DOHH2 (cell line): ENCODE results near the gene BBS12.

ENCODE experiments used
- H3F3A ChIP-seq: fragments of 200-600 bp; sonication (generic), shearing (Covaris generic); 2 replicates; pipeline ENCODE4 v1.6.0; 2016; ENCODE audit warnings: antibody characterized with exemption, mild to moderate bottlenecking; ENCODE audit not compliant: control insufficient read depth, insufficient read depth
- H3K27ac ChIP-seq: fragments of 200-600 bp; sonication (generic); 2 replicates; pipeline ENCODE4 v1.5.1; 2014; ENCODE audit warnings: low read depth, mild to moderate bottlenecking, low read length, moderate library complexity
- H3K27me3 ChIP-seq: fragments of 200-600 bp; sonication (generic); 2 replicates; pipeline ENCODE4 v1.6.1; 2014; ENCODE audit warnings: mild to moderate bottlenecking, low read length, mixed read lengths; ENCODE audit not compliant: control insufficient read depth
- H3K36me3 ChIP-seq: fragments of 200-600 bp; sonication (generic); 2 replicates; pipeline ENCODE4 v1.6.1; 2014; ENCODE audit warnings: mild to moderate bottlenecking, low read length, moderate library complexity, mixed read lengths; ENCODE audit not compliant: control insufficient read depth
- H3K4me1 ChIP-seq: fragments of 200-600 bp; sonication (generic); 2 replicates; pipeline ENCODE4 v1.6.1; 2014; ENCODE audit warnings: mild to moderate bottlenecking, low read length, mixed read lengths; ENCODE audit not compliant: control insufficient read depth
- H3K4me2 ChIP-seq: fragments of 200-600 bp; sonication (generic); 2 replicates; pipeline ENCODE4 v1.6.0; 2014; ENCODE audit warnings: mild to moderate bottlenecking, low read length, moderate library complexity
- H3K4me3 ChIP-seq: fragments of 200-600 bp; sonication (generic); 2 replicates; pipeline ENCODE4 v1.5.1; 2014; ENCODE audit warnings: mild to moderate bottlenecking, low read length, mixed read lengths
- H3K79me2 ChIP-seq: fragments of 200-600 bp; sonication (generic); 2 replicates; pipeline ENCODE4 v1.6.1; 2014; ENCODE audit warnings: mild to moderate bottlenecking, low read length, mixed read lengths; ENCODE audit not compliant: control insufficient read depth
- H3K9me2 ChIP-seq: fragments of 200-600 bp; sonication (generic); replicated peaks from 2 replicates; pipeline ENCODE4 v1.6.1; 2014; ENCODE audit warnings: mild to moderate bottlenecking, low read length, mixed read lengths; ENCODE audit not compliant: control insufficient read depth
- H3K9me3 ChIP-seq: fragments of 200-600 bp; sonication (generic); 2 replicates; pipeline ENCODE4 v1.6.1; 2014; ENCODE audit warnings: antibody characterized with exemption, low read length, mixed read lengths; ENCODE audit not compliant: control insufficient read depth, insufficient read depth
- H4K20me1 ChIP-seq: fragments of 200-600 bp; sonication (generic); 2 replicates; pipeline ENCODE4 v1.6.0; 2014; ENCODE audit warnings: low read depth, mild to moderate bottlenecking, antibody characterized with exemption, low read length, moderate library complexity; ENCODE audit not compliant: control insufficient read depth, insufficient read depth
- EZH2phosphoT487 ChIP-seq: fragments of 200-600 bp; sonication (generic); IDR thresholded peaks from 2 replicates; pipeline ENCODE4 v1.6.1; 2017; ENCODE audit warnings: borderline replicate concordance, mild to moderate bottlenecking, antibody characterized with exemption, low read length, moderate library complexity, mixed read lengths
- TF ChIP-seq, protein P1 (sequence below): fragments of 200-600 bp; sonication (generic); IDR thresholded peaks from one replicate; pipeline ENCODE4 v1.5.1; 2014; ENCODE audit warnings: antibody characterized with exemption, mild to moderate bottlenecking, low read depth, low read length; ENCODE audit not compliant: poor library complexity, severe bottlenecking

The BBS12 gene

GRCh38 chr4:122711919-122712318 is 20.6 kb upstream of the BBS12 start:
- Histone ChIP-seq H3K9me3 (no peaks in the 10 kb centered on the region), H3K27ac (no peak overlapping the region), H3K79me2 (no peaks in the 10 kb centered on the region), H3K4me2 (no peak overlapping the region), H3K4me3 (no peak overlapping the region), H3F3A (no peaks in the 10 kb centered on the region), H4K20me1 (no peaks in the 10 kb centered on the region), H3K4me1 (no peaks in the 10 kb centered on the region), H3K27me3 (peaks cover 23% of the 10 kb centered on the region), H3K9me2 (no peaks in the 10 kb centered on the region), H3K36me3 (no peaks in the 10 kb centered on the region)
- TF ChIP-seq, protein P1, sequence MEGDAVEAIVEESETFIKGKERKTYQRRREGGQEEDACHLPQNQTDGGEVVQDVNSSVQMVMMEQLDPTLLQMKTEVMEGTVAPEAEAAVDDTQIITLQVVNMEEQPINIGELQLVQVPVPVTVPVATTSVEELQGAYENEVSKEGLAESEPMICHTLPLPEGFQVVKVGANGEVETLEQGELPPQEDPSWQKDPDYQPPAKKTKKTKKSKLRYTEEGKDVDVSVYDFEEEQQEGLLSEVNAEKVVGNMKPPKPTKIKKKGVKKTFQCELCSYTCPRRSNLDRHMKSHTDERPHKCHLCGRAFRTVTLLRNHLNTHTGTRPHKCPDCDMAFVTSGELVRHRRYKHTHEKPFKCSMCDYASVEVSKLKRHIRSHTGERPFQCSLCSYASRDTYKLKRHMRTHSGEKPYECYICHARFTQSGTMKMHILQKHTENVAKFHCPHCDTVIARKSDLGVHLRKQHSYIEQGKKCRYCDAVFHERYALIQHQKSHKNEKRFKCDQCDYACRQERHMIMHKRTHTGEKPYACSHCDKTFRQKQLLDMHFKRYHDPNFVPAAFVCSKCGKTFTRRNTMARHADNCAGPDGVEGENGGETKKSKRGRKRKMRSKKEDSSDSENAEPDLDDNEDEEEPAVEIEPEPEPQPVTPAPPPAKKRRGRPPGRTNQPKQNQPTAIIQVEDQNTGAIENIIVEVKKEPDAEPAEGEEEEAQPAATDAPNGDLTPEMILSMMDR = no peak
- TF ChIP-seq EZH2phosphoT487 = no peak

DNA sequence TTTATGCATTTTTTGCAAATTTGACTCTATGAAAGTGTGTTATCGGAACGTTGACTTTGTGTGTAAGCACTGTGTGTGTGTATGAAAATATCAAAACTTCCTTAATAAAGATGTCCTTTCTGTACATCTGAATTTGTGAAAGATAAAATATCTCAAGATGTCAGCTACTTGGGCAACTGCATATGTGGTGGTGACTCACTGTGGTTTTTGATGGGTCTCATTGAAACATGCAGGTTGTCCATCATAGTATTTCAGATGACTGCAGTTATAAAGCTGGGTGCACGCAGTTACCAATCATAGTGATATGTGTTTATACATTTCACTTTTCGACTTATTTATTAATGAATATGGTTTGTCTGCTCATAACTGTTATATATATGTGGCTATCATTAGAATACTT is 19.7 kb upstream of the BBS12 start:
- no peaks in the 10 kb centered on the region for H3K36me3 ChIP-seq
- no peaks in the 10 kb centered on the region for H3K4me1 ChIP-seq
- peaks cover 23% of the 10 kb centered on the region for H3K27me3 ChIP-seq
- no peak overlapping the region for H3K4me3 ChIP-seq
- no peaks in the 10 kb centered on the region for H4K20me1 ChIP-seq
- H3K27ac ChIP-seq = no peak overlapping the region
- H3K9me3 ChIP-seq = no peaks in the 10 kb centered on the region
- no peaks in the 10 kb centered on the region for H3K79me2 ChIP-seq
- H3K4me2 ChIP-seq = no peak overlapping the region
- no peaks in the 10 kb centered on the region for H3F3A ChIP-seq
- H3K9me2 ChIP-seq = no peaks in the 10 kb centered on the region
- TF ChIP-seq, protein P1 = no peak
- no peak for TF ChIP-seq EZH2phosphoT487

DNA sequence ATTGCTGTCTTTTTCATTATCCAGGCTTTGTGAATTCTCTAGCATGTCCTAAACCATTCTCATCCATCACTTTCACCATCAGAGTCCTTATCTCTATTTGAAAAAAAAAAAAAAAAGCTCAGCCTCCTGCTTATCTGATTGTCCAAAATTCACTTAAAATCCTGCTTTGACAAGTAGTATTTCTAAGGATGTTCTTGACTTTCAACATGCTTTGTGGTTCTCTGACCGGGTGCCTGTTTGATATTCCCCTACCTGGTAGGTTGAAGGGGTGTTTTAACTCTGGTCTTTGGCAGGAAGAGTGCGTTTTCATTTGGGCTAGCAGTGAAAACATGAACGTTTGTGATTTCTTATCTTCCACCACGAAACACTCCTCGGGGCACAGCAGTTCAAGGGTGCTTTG is 17.3 kb upstream of the BBS12 start:
- no peaks in the 10 kb centered on the region for H3K4me1 ChIP-seq
- H3K9me3 ChIP-seq = no peaks in the 10 kb centered on the region
- no peak overlapping the region for H3K27ac ChIP-seq
- no peak overlapping the region for H3K4me2 ChIP-seq
- peaks cover 18% of the 10 kb centered on the region for H3K27me3 ChIP-seq
- no peaks in the 10 kb centered on the region for H3K79me2 ChIP-seq
- no peaks in the 10 kb centered on the region for H3F3A ChIP-seq
- no peak for TF ChIP-seq EZH2phosphoT487
- TF ChIP-seq, protein P1 = no peak
- no peaks in the 10 kb centered on the region for H3K9me2 ChIP-seq
- H3K36me3 ChIP-seq = no peaks in the 10 kb centered on the region
- H4K20me1 ChIP-seq = no peaks in the 10 kb centered on the region
- no peak overlapping the region for H3K4me3 ChIP-seq
